Neuronal stem cell (in vitro differentiated cells): ENCODE data around the gene AFF3.

Source experiments
- DNase-seq: peaks from one replicate; pipeline ENCODE4 v3.0.0-alpha.2; 2013; ENCODE audit warnings: low spot score
- H2AFZ ChIP-seq: one replicate; pipeline ENCODE4 v1.6.1; 2013; ENCODE audit warnings: mild to moderate bottlenecking, low read length, inconsistent platforms
- H2AK5ac ChIP-seq: 2 replicates; pipeline ENCODE4 v1.6.1; 2013; ENCODE audit warnings: low read depth, mild to moderate bottlenecking, inconsistent platforms, low read length, moderate library complexity, mixed read lengths
- H2BK120ac ChIP-seq: 2 replicates; pipeline ENCODE4 v1.6.1; 2013; ENCODE audit warnings: low read depth, mild to moderate bottlenecking, inconsistent platforms, low read length, moderate library complexity, mixed read lengths
- H2BK12ac ChIP-seq: one replicate; pipeline ENCODE4 v1.6.1; 2013; ENCODE audit warnings: low read length, inconsistent platforms
- H2BK15ac ChIP-seq: 2 replicates; pipeline ENCODE4 v1.6.1; 2013; ENCODE audit warnings: mild to moderate bottlenecking, low read length, inconsistent platforms, mixed read lengths
- H2BK5ac ChIP-seq: one replicate; pipeline ENCODE4 v1.6.1; 2013; ENCODE audit warnings: inconsistent platforms, mild to moderate bottlenecking, low read length, moderate library complexity
- H3K14ac ChIP-seq: one replicate; pipeline ENCODE4 v1.6.1; 2013; ENCODE audit warnings: low read length, inconsistent platforms
- H3K18ac ChIP-seq: 2 replicates; pipeline ENCODE4 v1.6.1; 2013; ENCODE audit warnings: low read length, inconsistent platforms
- H3K23ac ChIP-seq: 2 replicates; pipeline ENCODE4 v1.6.1; 2013; ENCODE audit warnings: low read depth, mild to moderate bottlenecking, mixed read lengths, low read length, inconsistent platforms; ENCODE audit not compliant: poor library complexity
- H3K27ac ChIP-seq: replicated peaks from 3 replicates; pipeline ENCODE4 v1.5.1; 2013; ENCODE audit warnings: low read length, inconsistent platforms
- H3K27me3 ChIP-seq, 3 experiments: 2 replicates each; pipeline ENCODE4 v1.6.1; 2013; ENCODE audit warnings: low read length in 3 of 3, mild to moderate bottlenecking in 2 of 3, inconsistent platforms in 1 of 3, low read depth in 1 of 3, mixed read lengths in 1 of 3, moderate library complexity in 1 of 3; ENCODE audit not compliant: control insufficient read depth in 3 of 3, insufficient read depth in 3 of 3
- H3K36me3 ChIP-seq, 2 donors: replicated peaks in 1 of 2; 2 replicates each; pipeline ENCODE4 v1.6.1; 2013; ENCODE audit warnings: low read length in 2 of 2; ENCODE audit not compliant: control insufficient read depth in 2 of 2, insufficient read depth in 2 of 2
- H3K4ac ChIP-seq: 2 replicates; pipeline ENCODE4 v1.6.1; 2013; ENCODE audit warnings: inconsistent platforms, mild to moderate bottlenecking, low read length, moderate library complexity
- H3K4me1 ChIP-seq, 2 donors: 1 replicate in 1 of 2; 2 replicates in 1 of 2; pipeline ENCODE4 v1.6.1; 2013; ENCODE audit warnings: low read length in 2 of 2, low read depth in 1 of 2; ENCODE audit not compliant: control insufficient read depth in 2 of 2, insufficient read depth in 1 of 2
- H3K4me2 ChIP-seq: one replicate; pipeline ENCODE4 v1.6.1; 2013; ENCODE audit warnings: mild to moderate bottlenecking, low read length, inconsistent platforms; ENCODE audit not compliant: insufficient read depth, poor library complexity, severe bottlenecking
- H3K4me3 ChIP-seq, 2 donors: 2 replicates each; pipeline ENCODE4 v1.5.1; 2013; ENCODE audit warnings: low read length in 2 of 2, mild to moderate bottlenecking in 2 of 2, inconsistent platforms in 1 of 2, moderate library complexity in 1 of 2
- H3K79me1 ChIP-seq: one replicate; pipeline ENCODE4 v1.6.1; 2013; ENCODE audit warnings: low read depth, mild to moderate bottlenecking, inconsistent platforms, low read length, moderate library complexity
- H3K9ac ChIP-seq: one replicate; pipeline ENCODE4 v1.6.1; 2013; ENCODE audit warnings: mild to moderate bottlenecking, low read depth, low read length, inconsistent platforms; ENCODE audit not compliant: poor library complexity
- H3K9me3 ChIP-seq, 2 donors: replicated peaks in 1 of 2; 2 replicates each; pipeline versions ENCODE3 to v1.6.1; 2013; ENCODE audit warnings: low read length in 2 of 2, mild to moderate bottlenecking in 2 of 2, inconsistent platforms in 1 of 2, low read depth in 1 of 2, mixed read lengths in 1 of 2, moderate library complexity in 1 of 2; ENCODE audit not compliant: control insufficient read depth in 2 of 2, insufficient read depth in 1 of 2
- H4K8ac ChIP-seq: one replicate; pipeline ENCODE4 v1.6.1; 2013; ENCODE audit warnings: low read depth, mild to moderate bottlenecking, inconsistent platforms, low read length, moderate library complexity
- H4K91ac ChIP-seq: one replicate; pipeline ENCODE4 v1.6.1; 2013; ENCODE audit warnings: low read length, low read depth, mild to moderate bottlenecking, inconsistent platforms; ENCODE audit not compliant: poor library complexity
- WGBS, 2 donors: extraction: QIAGEN DNeasy Blood & Tissue Kit; methylation state at CpG; one replicate each; pipeline ENCODE4 v1.1.7; 2013; ENCODE audit warnings: missing lambda C conversion rate in 2 of 2, mixed read lengths in 1 of 2; ENCODE audit not compliant: insufficient read length in 2 of 2, insufficient replicate concordance in 1 of 2; ENCODE audit errors: extremely low coverage in 2 of 2; 5-methylcytosine and 5-hydroxymethylcytosine counted together

The AFF3 gene

DNA sequence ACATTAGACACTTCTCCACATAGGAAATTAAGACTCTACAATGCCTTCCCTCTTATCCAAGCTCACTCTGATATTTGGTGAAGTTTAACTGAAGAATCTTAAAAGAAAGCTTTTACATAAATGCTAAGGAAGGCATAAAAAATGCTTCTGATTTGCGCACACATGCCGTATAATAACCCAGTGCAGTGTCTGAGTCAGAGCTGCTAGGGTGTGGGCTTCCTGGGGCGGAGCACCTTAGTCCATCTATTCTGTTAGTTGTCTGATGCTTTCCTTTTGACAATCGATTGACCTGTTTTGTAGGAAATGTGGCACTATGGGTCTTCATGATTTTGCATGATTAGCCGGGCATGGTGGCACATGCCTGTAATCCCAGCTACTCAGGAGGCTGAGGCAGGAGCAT is 231.5 kb downstream of the AFF3 start:
- no CpG with 5 or more reads among the region's 5 CpGs for WGBS, 2 donors
- Histone ChIP-seq H2BK5ac (no peak overlapping the region), H2BK120ac (no peak overlapping the region), H3K4me1 (no peaks in the 10 kb centered on the region), H3K23ac (no peak overlapping the region), H2AFZ (no peak overlapping the region), H3K4me3 (no peak overlapping the region), H2BK15ac (no peak overlapping the region), H3K4ac (no peak overlapping the region), H3K27ac (no peak overlapping the region), H3K4me2 (no peak overlapping the region), H3K9me3 (no peaks in the 10 kb centered on the region), H3K27me3 (no peaks in the 10 kb centered on the region), H4K91ac (no peak overlapping the region), H3K18ac (no peak overlapping the region), H4K8ac (no peak overlapping the region), H3K9ac (no peak overlapping the region), H2BK12ac (no peak overlapping the region), H3K14ac (no peak overlapping the region), H3K36me3 (no peaks in the 10 kb centered on the region), H3K79me1 (no peaks in the 10 kb centered on the region), H2AK5ac (no peak overlapping the region)
- DNase-seq, result no peak

DNA sequence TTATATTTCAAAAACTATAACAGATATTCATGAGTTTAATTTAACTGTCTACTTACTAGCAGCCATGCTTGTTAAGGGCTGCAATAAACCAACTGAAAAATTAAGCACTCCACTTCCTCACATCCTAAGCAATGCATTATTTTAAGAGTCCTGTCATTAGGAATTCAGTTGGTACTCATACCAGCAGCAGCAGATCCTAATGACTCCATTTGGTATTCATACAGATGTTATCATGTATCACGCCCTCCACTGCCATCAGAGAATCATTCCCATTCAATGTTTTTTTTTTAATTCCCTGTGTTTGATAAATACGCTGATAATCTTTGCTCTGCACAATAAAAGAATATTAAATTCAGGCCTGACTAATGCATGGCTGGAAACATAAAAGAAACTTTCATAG is 236.8 kb downstream of the AFF3 start:
- no peak overlapping the region for H3K18ac ChIP-seq
- H3K9me3 ChIP-seq, result no peaks in the 10 kb centered on the region
- H2BK15ac ChIP-seq, result no peak overlapping the region
- DNase-seq, result no peak
- no peak overlapping the region for H3K4ac ChIP-seq
- H3K4me1 ChIP-seq, result peaks cover 0 to 2% of the 10 kb centered on the region in 2 donors
- no peak overlapping the region for H3K4me2 ChIP-seq
- no peaks in the 10 kb centered on the region for H3K79me1 ChIP-seq
- H2BK120ac ChIP-seq, result no peak overlapping the region
- no peak overlapping the region for H2AK5ac ChIP-seq
- H3K14ac ChIP-seq, result no peak overlapping the region
- H2BK12ac ChIP-seq, result no peak overlapping the region
- H3K9ac ChIP-seq, result no peak overlapping the region
- no peak overlapping the region for H4K91ac ChIP-seq
- H3K23ac ChIP-seq, result no peak overlapping the region
- no CpG with 5 or more reads among the region's 2 CpGs for WGBS, 2 donors
- H3K27me3 ChIP-seq, result no peaks in the 10 kb centered on the region
- H3K27ac ChIP-seq, result no peak overlapping the region
- no peak overlapping the region for H3K4me3 ChIP-seq
- no peak overlapping the region for H2BK5ac ChIP-seq
- no peaks in the 10 kb centered on the region for H3K36me3 ChIP-seq
- no peak overlapping the region for H4K8ac ChIP-seq
- no peak overlapping the region for H2AFZ ChIP-seq

DNA sequence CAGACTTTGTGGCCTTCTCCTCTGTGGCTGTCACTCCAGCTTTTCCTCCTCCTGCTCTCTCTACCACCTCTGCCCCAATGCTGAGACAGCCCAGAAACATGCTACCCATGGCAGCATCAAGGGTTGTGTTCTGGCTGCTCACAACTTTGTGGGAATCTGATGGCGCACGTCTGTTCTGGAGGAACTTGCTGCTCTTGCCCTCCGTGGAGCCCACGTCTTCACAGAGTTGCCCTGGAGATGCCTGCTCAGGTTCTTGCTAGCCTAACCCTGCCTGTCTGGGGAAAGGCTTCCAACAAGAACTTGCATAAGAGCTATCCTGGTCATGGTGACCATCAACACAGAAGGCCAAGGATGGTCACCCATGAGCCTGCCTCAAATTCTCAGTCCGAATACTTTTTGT is 237.4 kb downstream of the AFF3 start:
- Histone ChIP-seq H3K18ac (no peak overlapping the region), H2BK5ac (no peak overlapping the region), H3K9ac (no peak overlapping the region), H2AK5ac (no peak overlapping the region), H3K27ac (no peak overlapping the region), H2AFZ (no peak overlapping the region), H3K36me3 (no peaks in the 10 kb centered on the region), H3K23ac (no peak overlapping the region), H2BK120ac (no peak overlapping the region), H3K9me3 (no peaks in the 10 kb centered on the region), H3K4me1 (peaks cover 0 to 2% of the 10 kb centered on the region in 2 donors), H3K27me3 (no peaks in the 10 kb centered on the region), H3K79me1 (no peaks in the 10 kb centered on the region), H3K14ac (no peak overlapping the region), H4K91ac (no peak overlapping the region), H2BK15ac (no peak overlapping the region), H3K4me3 (peak overlapping the region in 1 of 2 donors; percentile 29), H3K4ac (no peak overlapping the region), H4K8ac (no peak overlapping the region), H2BK12ac (no peak overlapping the region), H3K4me2 (no peak overlapping the region)
- WGBS, 2 donors, result no CpG with 5 or more reads among the region's 5 CpGs
- DNase-seq, result no peak

DNA sequence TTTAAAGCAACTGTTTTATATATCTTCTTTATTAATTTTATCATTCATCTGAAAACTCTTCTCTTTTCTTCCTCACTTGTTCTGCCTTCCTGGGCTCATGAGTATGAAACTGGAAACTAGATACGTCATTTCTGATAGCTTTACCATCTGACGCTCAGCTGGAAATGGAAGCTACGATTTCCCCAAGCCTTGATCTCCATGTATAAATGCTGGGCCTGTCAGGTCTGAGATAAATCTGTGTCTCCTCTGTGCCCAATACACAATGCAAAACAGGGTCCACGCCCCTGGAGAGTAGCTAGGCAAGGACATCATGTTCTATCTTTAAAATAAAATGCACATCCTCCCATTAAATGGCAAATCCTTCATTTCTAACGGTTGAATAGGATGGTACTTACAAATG is 238.4 kb downstream of the AFF3 start:
- H2AK5ac ChIP-seq, result no peak overlapping the region
- no peaks in the 10 kb centered on the region for H3K79me1 ChIP-seq
- no peak overlapping the region for H3K4me2 ChIP-seq
- H3K27me3 ChIP-seq, result no peaks in the 10 kb centered on the region
- no peak overlapping the region for H3K23ac ChIP-seq
- no peak overlapping the region for H3K27ac ChIP-seq
- H4K91ac ChIP-seq, result no peak overlapping the region
- WGBS, 2 donors, result no CpG with 5 or more reads among the region's 5 CpGs
- peaks cover 0 to 2% of the 10 kb centered on the region in 2 donors for H3K4me1 ChIP-seq
- H2AFZ ChIP-seq, result no peak overlapping the region
- H3K18ac ChIP-seq, result no peak overlapping the region
- H2BK5ac ChIP-seq, result no peak overlapping the region
- H3K4me3 ChIP-seq, result no peak overlapping the region
- no peak overlapping the region for H2BK120ac ChIP-seq
- no peaks in the 10 kb centered on the region for H3K36me3 ChIP-seq
- H4K8ac ChIP-seq, result no peak overlapping the region
- no peak overlapping the region for H2BK12ac ChIP-seq
- no peak overlapping the region for H3K9ac ChIP-seq
- H3K14ac ChIP-seq, result no peak overlapping the region
- no peak overlapping the region for H2BK15ac ChIP-seq
- no peaks in the 10 kb centered on the region for H3K9me3 ChIP-seq
- DNase-seq, result no peak
- no peak overlapping the region for H3K4ac ChIP-seq
